CD4-positive, alpha-beta T cell (primary cell): Measurements from ENCODE around the gene CFAP107. TPM values are rescaled to one million over a fixed set of nuclear protein-coding genes. Genes with fewer than 3 reads are reported as not detected.

Source experiments
- ATAC-seq: fragments of 200-7000 bp; cut with Tn5 transposase; one replicate; pipeline ENCODE4 v1.10.0; 2022; ENCODE audit warnings: mild to moderate bottlenecking; ENCODE audit not compliant: poor library complexity
- CTCF ChIA-PET: fragments of 350-600 bp; sonication (Branson Sonifier 250); formaldehyde crosslinking; loops from one replicate; lab custom pipeline; 2021; ENCODE audit warnings: antibody characterized with exemption, inconsistent platforms; lab: Charles Lee
- POLR2A ChIA-PET: fragments of 350-600 bp; sonication (Branson Sonifier 250); formaldehyde crosslinking; loops from one replicate; lab custom pipeline; 2021; ENCODE audit warnings: antibody characterized with exemption, inconsistent platforms; lab: Charles Lee
- DNase-seq, 14 experiments: peaks; one replicate each; pipeline ENCODE4 v3.0.0-alpha.2; 2013 to 2020; ENCODE audit warnings: mixed read lengths in 2 of 14
- H3K27ac ChIP-seq, 2 donors: one replicate each; pipeline versions ENCODE4 v1.5.1 to v1.7.0; 2013; ENCODE audit warnings: low read length in 2 of 2, low read depth in 1 of 2, mild to moderate bottlenecking in 1 of 2
- H3K27me3 ChIP-seq, 2 experiments: 1 replicate in 1 of 2; 2 replicates in 1 of 2; pipeline versions ENCODE4 v1.6.1 to v1.7.0; 2013; ENCODE audit warnings: low read length in 2 of 2, control low read depth in 1 of 2, mild to moderate bottlenecking in 1 of 2, moderate library complexity in 1 of 2; ENCODE audit not compliant: insufficient read depth in 2 of 2, control insufficient read depth in 1 of 2
- H3K36me3 ChIP-seq: one replicate; pipeline ENCODE4 v1.6.1; 2013; ENCODE audit warnings: low read length, control low read depth; ENCODE audit not compliant: insufficient read depth
- H3K4me1 ChIP-seq: one replicate; pipeline ENCODE4 v1.6.1; 2013; ENCODE audit warnings: low read length, control low read depth; ENCODE audit not compliant: insufficient read depth
- H3K4me3 ChIP-seq: one replicate; pipeline ENCODE4 v1.5.1; 2013; ENCODE audit warnings: mild to moderate bottlenecking, low read length, moderate library complexity
- H3K9me3 ChIP-seq, 2 experiments: 1 replicate in 1 of 2; 2 replicates in 1 of 2; pipeline versions ENCODE4 v1.6.1 to v1.7.0; 2013; ENCODE audit warnings: low read length in 2 of 2, mild to moderate bottlenecking in 2 of 2, control low read depth in 1 of 2, moderate library complexity in 1 of 2; ENCODE audit not compliant: control insufficient read depth in 1 of 2, insufficient read depth in 1 of 2
- H3K27ac Mint-ChIP-seq: one replicate; pipeline ENCODE4 v1.8.0; 2020; ENCODE audit warnings: mixed read lengths
- H3K27me3 Mint-ChIP-seq: one replicate; pipeline ENCODE4 v1.8.0; 2021; ENCODE audit warnings: mixed read lengths
- H3K36me3 Mint-ChIP-seq: one replicate; pipeline ENCODE4 v1.8.0; 2021; ENCODE audit warnings: low read depth, mixed read lengths
- H3K4me1 Mint-ChIP-seq: one replicate; pipeline ENCODE4 v1.8.0; 2021; ENCODE audit warnings: low read depth, mixed read lengths
- H3K4me3 Mint-ChIP-seq: one replicate; pipeline ENCODE4 v1.8.0; 2020; ENCODE audit warnings: mild to moderate bottlenecking, mixed read lengths
- H3K9me3 Mint-ChIP-seq: one replicate; pipeline ENCODE4 v1.8.0; 2020; ENCODE audit warnings: mixed read lengths
- intact Hi-C, 2 experiments: fragments of 100-400 bp; cut with DNase I in 1 of 2; cut with micrococcal nuclease in 1 of 2; formaldehyde crosslinking; loops; one replicate each; pipeline versions ENCODE4 v1.15.1 to v1.9.0; 2023 to 2025; cut with DNase I, micrococcal nuclease
- total RNA-seq, 174 experiments: library from RNA in 2 of 174; stranded (reverse) in 2 of 174; gene quantifications; one replicate each; pipeline ENCODE4 v1.2.3 and lab custom pipeline; 2021 to 2026
- TF ChIP-seq, protein P1 (sequence below): fragments of 200-600 bp; IDR thresholded peaks from one replicate; pipeline ENCODE4 v1.8.0; 2022; ENCODE audit warnings: antibody characterized with exemption, mild to moderate bottlenecking

Gene CFAP107
- total RNA-seq, 2 experiments from 2014 or later: not detected

DNA sequence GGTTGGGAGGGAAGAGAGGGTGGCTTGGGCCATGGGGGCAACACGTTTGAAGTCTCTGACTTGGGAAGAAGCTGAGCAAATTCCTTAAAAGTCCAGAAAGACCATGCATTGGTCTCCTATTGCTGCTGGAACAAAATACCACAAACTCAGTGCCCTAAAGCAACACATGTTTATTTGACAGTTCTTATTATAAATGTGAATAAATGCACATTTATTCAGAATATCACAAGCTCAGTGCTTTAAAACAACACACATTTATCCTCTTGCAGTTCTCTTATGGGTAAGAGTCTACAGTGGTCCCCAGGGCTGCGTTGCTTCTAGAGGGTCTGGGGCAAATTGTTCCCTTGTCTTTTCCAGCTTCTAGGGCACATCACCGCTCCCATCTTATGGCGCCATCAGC, 17.5 kb downstream of the CFAP107 start:
- POLR2A ChIA-PET: no interaction called here
- Mint-ChIP-seq H3K9me3 (no peaks in the 10 kb centered on the region), H3K4me3 (no peak overlapping the region)

DNA sequence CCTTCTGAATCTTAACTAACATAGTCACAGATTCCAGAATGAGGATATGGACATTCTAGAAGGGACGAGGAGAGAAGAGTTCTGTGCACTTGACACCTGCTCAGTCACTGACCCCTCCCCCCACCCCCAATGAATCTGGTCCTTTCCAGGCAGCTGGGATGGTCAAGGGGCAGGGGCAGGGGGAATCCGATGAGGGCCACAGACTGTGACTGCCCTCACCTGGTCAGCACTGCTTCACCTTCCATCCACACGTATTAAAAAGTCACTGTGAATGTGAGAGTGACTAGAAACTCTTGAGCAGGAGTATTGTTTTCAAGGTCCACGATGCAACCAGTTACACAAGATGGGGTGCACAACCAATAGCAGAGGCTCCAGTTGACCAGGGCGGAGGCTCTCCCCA, 18.0 kb downstream of the CFAP107 start:
- no peak for ATAC-seq
- H3K27ac Mint-ChIP-seq: no peak overlapping the region
- ChIA-PET CTCF (no interaction called here), POLR2A (no interaction called here)
- no peak overlapping the region for H3K4me3 Mint-ChIP-seq
- intact Hi-C loops: no loop called here
- Histone ChIP-seq H3K27ac (no peak overlapping the region), H3K4me1 (no peaks in the 10 kb centered on the region), H3K36me3 (no peaks in the 10 kb centered on the region), H3K27me3 (peaks cover 14 to 18% of the 10 kb centered on the region in 2 experiments), H3K9me3 (no peaks in the 10 kb centered on the region), H3K4me3 (no peak overlapping the region)
- peaks cover 50% of the 10 kb centered on the region for H3K27me3 Mint-ChIP-seq
- no peak for DNase-seq
- TF ChIP-seq, protein P1, sequence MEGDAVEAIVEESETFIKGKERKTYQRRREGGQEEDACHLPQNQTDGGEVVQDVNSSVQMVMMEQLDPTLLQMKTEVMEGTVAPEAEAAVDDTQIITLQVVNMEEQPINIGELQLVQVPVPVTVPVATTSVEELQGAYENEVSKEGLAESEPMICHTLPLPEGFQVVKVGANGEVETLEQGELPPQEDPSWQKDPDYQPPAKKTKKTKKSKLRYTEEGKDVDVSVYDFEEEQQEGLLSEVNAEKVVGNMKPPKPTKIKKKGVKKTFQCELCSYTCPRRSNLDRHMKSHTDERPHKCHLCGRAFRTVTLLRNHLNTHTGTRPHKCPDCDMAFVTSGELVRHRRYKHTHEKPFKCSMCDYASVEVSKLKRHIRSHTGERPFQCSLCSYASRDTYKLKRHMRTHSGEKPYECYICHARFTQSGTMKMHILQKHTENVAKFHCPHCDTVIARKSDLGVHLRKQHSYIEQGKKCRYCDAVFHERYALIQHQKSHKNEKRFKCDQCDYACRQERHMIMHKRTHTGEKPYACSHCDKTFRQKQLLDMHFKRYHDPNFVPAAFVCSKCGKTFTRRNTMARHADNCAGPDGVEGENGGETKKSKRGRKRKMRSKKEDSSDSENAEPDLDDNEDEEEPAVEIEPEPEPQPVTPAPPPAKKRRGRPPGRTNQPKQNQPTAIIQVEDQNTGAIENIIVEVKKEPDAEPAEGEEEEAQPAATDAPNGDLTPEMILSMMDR: no peak
- no peaks in the 10 kb centered on the region for H3K9me3 Mint-ChIP-seq
- H3K36me3 Mint-ChIP-seq: no peaks in the 10 kb centered on the region
- no peaks in the 10 kb centered on the region for H3K4me1 Mint-ChIP-seq

More for the DNA sequence above, 17.5 kb downstream of the CFAP107 start:
- H3K36me3 Mint-ChIP-seq: no peaks in the 10 kb centered on the region
- CTCF ChIA-PET: no interaction called here
- H3K27me3 ChIP-seq: peaks cover 9 to 14% of the 10 kb centered on the region in 2 experiments
- no peak for ATAC-seq
- no peaks in the 10 kb centered on the region for H3K4me1 Mint-ChIP-seq
- H3K4me1 ChIP-seq: no peaks in the 10 kb centered on the region
- H3K4me3 ChIP-seq: no peak overlapping the region
- no peak overlapping the region for H3K27ac Mint-ChIP-seq
- no peaks in the 10 kb centered on the region for H3K9me3 ChIP-seq
- peaks cover 52% of the 10 kb centered on the region for H3K27me3 Mint-ChIP-seq
- intact Hi-C loops: no loop called here
- no peaks in the 10 kb centered on the region for H3K36me3 ChIP-seq
- TF ChIP-seq, protein P1: no peak
- no peak for DNase-seq
- H3K27ac ChIP-seq: no peak overlapping the region

DNA sequence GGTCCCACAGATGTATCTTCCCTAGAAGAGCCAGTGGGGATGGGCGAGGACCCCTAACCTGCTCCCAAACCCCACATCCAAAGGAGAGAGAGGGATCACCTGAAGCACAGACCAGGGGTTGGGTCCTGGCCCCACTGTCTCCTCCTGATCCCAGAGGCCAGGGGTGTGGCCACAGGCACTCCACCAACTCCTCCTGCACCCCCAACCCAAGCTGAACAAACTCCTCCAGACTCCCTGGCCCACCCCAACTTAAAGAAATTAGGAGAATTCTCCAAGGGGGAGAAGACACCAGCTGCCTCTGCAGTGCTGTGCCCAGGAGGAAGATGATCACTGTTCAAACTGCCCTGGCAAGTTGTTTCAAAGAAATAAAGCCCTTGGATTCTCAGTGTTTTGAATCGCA, 23.0 kb downstream of the CFAP107 start:
- no peak for ATAC-seq
- peaks cover 65% of the 10 kb centered on the region for H3K27me3 Mint-ChIP-seq
- H3K27ac Mint-ChIP-seq: no peak overlapping the region
- Histone ChIP-seq H3K4me3 (no peak overlapping the region), H3K27me3 (peaks cover 12 to 18% of the 10 kb centered on the region in 2 experiments), H3K36me3 (no peaks in the 10 kb centered on the region), H3K4me1 (no peaks in the 10 kb centered on the region), H3K9me3 (no peaks in the 10 kb centered on the region), H3K27ac (no peak overlapping the region)
- intact Hi-C loops: no loop called here
- no peak for DNase-seq
- H3K9me3 Mint-ChIP-seq: no peaks in the 10 kb centered on the region
- H3K36me3 Mint-ChIP-seq: no peaks in the 10 kb centered on the region
- ChIA-PET POLR2A (no interaction called here), CTCF (no interaction called here)
- H3K4me3 Mint-ChIP-seq: no peak overlapping the region
- TF ChIP-seq, protein P1: no peak
- no peaks in the 10 kb centered on the region for H3K4me1 Mint-ChIP-seq
